GM13976 (cell line): ENCODE results near the gene BCKDK.

ENCODE experiments used
- DNase-seq: peaks from one replicate; pipeline ENCODE4 v3.0.0; 2012; ENCODE audit warnings: low spot score
- in situ Hi-C: fragments of 300-500 bp; cut with MboI; formaldehyde crosslinking; loops from one replicate; pipeline ENCODE4 v1.12.0; 2022; ENCODE audit warnings: low sequenced_read_pairs, mixed read lengths, inconsistent platforms; ENCODE audit not compliant: unreplicated experiment
- TF ChIP-seq, protein P1 (sequence below): IDR thresholded peaks from 2 replicates; pipeline ENCODE4 v1.5.1; 2012; ENCODE audit warnings: borderline replicate concordance, mild to moderate bottlenecking; ENCODE audit not compliant: insufficient read depth; ENCODE audit errors: extremely low read depth, missing control alignments, control extremely low read depth

BCKDK gene

DNA sequence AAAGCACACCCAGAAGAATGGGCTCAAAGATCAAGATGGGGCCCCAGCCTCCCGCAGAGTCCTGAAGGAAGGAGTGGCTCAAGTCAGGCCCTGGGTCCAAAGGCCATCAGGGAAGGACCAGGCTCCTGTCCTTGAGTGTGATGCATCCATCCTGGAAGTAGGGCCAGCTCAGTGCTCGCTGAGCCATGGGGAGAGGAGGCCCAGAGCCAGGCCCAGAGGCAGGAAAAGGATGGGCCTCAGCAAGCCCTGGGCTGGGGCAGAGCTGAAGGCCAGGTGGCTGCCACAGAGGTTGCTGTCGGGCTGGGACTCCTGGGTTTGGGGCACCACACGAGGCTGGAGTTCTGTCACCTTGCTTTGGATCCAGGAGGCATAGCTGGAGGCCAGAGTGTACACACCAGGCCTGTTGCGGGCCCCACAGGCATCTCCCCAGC, 23.7 kb downstream of the BCKDK start:
- in situ Hi-C loops: no loop called here
- no peak for DNase-seq

DNA sequence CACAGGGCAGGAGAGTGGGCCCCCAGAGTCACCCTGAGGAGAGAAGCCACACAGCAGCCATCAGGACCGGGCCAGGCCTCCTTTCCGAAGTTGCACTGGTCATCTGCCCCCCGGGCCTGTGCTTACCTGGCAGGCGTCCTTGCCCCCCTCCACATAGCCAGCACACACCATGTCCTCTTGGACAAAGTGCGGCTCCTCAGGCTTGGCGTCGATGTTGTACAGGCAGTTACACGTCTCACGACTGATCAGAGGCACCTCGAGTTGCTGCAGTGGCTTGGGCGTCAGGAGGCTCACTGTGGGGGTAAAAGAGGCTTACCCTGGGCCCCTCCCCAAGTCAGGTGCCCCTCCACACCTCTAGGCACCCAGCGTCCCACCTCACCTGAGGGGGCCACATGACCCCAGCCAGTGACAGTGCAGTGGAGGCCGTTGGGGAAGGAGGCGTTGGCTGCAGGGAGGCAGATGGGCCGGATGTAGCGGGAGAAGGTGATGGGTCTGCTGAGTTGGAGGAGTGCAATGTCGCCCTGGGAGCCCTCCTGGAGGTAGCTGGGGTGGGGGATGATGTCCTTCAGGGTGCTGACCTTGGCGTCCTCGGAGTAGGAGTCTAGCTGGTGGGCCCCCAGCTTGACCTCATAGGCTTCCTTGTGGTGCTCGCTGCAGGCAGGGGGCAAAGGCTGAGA, 24.3 kb downstream of the BCKDK start:
- in situ Hi-C loops: no loop called here
- TF ChIP-seq, protein P1, sequence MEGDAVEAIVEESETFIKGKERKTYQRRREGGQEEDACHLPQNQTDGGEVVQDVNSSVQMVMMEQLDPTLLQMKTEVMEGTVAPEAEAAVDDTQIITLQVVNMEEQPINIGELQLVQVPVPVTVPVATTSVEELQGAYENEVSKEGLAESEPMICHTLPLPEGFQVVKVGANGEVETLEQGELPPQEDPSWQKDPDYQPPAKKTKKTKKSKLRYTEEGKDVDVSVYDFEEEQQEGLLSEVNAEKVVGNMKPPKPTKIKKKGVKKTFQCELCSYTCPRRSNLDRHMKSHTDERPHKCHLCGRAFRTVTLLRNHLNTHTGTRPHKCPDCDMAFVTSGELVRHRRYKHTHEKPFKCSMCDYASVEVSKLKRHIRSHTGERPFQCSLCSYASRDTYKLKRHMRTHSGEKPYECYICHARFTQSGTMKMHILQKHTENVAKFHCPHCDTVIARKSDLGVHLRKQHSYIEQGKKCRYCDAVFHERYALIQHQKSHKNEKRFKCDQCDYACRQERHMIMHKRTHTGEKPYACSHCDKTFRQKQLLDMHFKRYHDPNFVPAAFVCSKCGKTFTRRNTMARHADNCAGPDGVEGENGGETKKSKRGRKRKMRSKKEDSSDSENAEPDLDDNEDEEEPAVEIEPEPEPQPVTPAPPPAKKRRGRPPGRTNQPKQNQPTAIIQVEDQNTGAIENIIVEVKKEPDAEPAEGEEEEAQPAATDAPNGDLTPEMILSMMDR: no peak
- no peak for DNase-seq

More for the DNA sequence above, 23.7 kb downstream of the BCKDK start:
- TF ChIP-seq, protein P1: no peak

DNA sequence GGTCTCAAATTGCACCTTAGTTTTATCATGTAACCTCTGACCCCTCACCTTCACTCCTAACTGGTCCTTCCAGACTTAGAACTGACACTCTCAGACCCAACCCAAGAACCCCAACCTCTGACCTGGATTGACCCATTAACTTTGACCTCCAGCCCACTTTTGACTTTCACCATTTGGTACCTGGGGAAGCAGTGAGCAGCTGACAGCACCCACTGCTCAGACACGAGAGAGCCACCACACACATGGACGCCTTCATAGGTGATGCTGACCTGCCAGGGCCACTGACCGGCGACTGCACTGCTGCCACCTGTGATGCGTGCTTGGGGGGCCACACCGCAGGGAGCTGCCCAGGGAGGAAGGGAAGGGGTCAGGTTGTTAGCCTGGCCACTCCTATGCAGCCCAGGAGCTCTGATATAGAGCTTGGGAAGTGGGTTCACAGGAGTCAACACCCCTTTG, 24.9 kb downstream of the BCKDK start:
- in situ Hi-C loops: no loop called here
- no peak for DNase-seq
- TF ChIP-seq, protein P1: no peak

DNA sequence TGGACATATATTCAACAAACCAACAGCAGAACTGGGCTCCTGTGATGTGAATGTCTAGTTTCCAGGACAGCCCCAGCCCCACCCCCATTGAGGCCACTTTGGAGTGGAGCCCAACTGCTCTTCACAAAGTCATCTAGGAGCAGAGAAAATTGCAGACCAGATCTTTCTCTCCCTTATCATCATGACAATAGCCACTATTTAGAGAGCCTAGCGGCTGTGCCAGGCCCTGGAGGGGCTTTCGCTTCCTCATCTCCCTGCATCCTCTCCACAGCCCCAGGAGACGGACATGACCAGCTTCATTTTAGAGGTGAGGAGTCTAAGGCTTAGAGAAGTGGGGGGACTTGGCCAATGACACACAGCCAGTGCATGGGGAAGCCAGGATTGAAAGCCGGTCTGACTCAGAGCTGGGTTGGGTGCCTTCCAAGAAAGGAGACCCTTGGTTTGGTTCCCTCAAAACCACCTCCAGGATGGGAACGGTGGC, 25.9 kb downstream of the BCKDK start:
- in situ Hi-C loops: no loop called here
- TF ChIP-seq, protein P1: no peak
- no peak for DNase-seq

DNA sequence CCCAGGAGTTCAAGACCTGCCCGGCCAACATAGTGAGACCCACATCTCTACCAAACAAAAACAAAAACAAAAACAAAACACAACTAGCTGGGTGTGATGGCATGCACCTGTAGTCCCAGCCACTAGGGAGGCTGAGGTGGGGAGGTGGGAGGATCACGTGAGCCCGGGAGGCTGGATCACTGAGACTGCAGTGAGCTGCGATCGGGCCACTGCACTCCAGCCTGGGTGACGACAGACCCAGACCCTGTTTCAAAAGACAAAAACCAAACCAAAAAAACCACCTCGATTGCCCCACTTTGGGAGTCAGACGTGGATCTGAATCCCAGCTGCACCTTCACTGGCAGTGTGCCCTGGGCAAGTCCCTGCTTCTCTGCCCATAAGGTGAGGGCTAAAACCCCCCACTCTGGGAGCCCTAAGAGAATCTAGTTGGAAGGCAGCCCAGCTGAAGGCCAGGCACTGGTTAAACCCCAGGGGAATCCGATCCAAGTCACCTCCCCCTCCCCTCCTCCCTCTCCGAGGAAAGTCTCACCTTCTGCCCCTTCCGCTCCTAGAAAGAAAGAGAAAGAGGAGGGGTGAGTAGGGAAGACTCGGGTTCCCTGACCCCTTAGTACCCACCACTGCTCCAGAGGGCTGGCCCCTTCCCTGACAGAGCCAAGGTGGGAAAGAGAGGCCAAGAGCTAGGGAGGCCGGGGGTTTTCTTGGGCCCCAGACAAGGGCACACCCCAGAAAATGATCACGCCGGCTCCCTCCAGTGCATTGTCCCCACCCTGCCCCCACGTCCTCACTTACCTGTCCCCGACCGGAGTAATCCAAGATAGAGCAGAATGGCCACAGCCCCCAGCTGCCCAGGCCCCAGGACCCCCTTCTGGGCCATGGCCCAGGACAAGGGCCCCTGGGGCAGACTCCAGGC, 26.7 kb downstream of the BCKDK start:
- TF ChIP-seq, protein P1: no peak
- in situ Hi-C loops: no loop called here
- no peak for DNase-seq

DNA sequence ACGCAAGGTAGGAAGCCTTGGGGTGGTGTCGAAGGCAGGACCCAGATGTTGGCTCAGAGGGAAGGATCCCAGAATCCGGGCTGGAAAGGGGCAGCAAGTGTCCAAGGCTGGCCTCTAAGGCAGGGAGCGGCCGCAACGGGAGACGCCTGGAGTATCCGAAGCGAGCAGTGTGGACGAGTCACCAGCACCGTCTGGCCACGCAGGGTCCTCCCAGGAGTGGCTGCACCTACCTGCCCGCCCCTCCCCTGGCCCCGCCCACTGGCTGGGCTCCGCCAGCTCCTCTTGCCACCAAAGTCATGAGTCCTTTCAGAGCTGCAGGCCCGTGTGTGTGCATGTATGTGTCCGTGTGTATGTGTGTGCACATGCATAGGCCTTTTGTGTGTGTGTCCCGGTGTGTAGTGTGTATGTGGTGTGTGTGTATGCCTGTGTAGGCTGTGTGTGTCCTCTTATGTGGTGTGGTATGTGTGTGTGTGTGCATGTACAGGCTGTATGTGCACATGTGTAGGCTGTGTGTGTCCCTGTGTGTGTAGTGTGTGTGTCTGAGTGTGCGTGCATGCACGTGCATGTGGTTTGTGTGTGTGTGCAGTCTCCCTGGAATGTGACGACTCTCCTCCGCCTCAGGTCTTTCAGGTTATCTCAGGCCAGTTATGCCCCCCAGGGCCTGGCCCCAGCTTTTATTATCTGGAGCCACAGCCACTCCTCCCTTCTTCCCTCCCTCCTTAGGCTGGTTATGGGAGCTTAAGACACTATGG, 27.5 kb downstream of the BCKDK start, which contains the start of gene PRSS8:
Gene PRSS8 (minus strand): TSS at position 193 of the 752 bp plus-strand sequence. CDS start 229 bp downstream, outside the sequence.
- in situ Hi-C loops: no loop called here
- TF ChIP-seq, protein P1: no peak
- DNase-seq: no peak
